Measurements from ENCODE around the gene KCTD16.

The KCTD16 gene

DNA sequence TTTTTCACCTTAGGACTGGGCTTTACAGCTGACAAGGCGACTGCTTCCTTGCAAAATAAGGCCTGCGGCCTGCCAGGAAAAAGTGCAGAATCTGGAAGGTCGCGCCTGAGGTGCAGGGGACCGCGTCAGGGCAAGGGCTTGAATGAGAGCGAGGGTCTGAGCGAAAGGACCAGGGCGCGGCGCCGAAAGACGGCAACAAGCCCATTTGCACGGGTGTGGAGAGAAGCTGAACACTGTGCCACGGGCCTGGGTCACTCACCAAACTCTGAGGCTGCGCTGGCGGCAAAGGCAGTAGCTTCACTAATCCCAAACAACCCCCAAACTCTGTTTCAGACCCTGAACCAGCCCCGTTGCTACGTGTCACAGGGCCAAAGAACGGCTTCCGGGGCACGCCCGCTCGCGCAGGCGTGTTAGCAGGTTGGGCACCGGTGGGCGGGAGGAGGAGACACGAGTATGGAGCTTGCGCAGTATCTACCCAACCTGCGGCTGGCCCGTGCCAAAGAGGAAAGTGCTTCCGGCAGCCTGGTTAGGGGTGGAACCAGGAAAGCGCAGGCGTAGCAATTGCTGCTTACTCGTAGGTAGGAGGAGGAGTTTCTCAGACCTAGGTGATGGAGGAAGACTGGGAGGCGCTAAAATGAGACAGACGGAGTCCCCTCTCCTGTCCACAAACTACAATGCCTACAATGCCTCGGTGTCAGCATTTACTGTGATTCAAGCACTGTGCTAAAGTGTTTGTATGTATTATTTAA is at the start of gene KCTD16, which contains the start of gene YIPF5:
KCTD16 (plus strand) TSS at position 598 of the 749 bp plus-strand sequence.
YIPF5 (minus strand) TSS at position 384 of the 749 bp plus-strand sequence. CDS start 704 bp downstream, outside the sequence.
- DNase-seq, result peak; percentile 92

- DNase-seq, result no peak
Observed at GRCh38 chr5:144121577-144121976, 49.1 kb upstream of the KCTD16 start.

DNA sequence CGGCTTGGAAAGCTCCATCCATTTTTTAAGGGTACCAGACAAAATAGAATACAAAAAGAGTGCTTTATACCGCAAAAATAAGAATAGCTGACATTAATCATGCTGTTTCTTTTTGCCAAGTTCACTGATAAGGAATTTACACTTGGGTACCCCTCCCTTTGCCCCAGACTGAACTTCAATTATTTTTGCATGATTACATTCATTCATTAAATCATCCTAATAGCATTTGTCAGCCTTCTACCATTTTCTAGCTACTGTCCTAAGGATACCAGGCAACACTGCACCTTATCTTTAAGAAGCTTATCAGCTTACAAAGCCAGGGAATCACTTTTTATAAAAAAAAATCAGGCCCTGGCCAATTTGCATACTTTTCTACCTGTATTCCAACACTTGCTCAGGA is 48.6 kb upstream of the KCTD16 start:
- no peak for DNase-seq

DNA sequence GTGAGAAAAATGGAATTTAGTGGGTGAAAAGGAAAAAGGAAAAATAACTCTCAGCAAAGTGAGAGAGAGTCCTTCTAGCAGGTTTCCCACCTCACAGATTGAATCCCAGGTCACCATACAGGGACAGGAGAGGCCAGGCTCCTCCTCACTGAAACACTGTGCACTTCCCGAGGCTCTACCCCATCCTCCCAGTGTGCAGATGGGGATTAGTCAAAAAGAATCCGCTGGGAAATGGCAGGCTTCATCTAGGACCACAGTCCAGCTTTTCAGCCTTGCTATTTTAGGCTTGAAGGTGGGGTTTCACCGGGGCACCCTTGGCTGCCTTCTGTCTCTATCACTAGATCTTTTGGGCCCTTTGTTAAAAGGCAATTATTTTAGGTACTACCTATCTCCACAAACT is 48.0 kb upstream of the KCTD16 start:
- DNase-seq, result no peak

DNA sequence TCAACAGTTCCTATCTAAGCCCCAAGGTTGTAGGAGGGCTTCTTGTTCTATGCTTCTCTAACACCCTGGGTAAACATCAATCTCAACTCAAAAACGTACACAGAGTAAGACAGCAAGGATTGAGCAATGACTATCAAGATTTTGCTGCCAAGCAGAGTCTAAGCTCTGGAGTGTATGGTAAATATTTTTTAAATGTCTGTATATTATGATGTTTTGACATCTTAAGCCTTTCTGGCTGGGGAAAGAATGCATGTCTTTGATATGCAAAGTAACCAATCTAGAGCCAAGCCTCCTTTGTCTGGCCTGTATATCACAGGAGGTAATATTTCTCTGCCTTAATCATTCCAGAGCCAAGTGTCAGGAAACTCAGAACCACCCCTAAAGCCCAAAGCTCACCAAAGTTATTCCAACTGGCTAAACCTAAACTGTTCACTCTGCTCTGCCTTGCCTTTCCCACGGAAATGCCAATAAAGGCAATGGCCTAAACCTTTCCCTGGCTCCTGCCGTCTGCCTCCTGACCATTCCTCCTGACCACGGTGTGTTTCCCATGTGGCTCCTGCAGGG is 45.4 kb upstream of the KCTD16 start:
- no peak for DNase-seq

- no peak for DNase-seq
Observed at GRCh38 chr5:144126707-144127106, 44.0 kb upstream of the KCTD16 start.

DNA sequence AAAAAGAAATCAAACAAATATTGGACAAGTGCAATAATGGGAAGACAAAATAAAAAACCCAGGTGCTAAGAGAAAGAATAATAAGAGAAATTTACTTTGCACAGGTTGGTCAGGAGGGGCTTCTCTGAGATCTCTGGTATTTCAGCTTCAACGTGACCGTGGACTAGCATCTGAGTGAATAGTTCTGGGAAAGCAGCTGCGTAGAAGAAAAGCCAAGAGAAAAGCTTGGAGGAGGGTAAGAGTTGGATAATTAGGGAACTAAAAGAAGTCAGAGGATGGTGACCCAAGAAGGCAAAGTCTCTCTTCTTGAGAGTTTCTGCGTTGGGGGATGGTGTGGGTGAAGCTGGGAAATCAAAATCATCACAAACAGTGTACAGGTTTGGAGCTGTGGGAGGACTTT is 41.8 kb upstream of the KCTD16 start:
- no peak for DNase-seq

- no peak for DNase-seq
Observed at GRCh38 chr5:144130306-144130705, 40.4 kb upstream of the KCTD16 start.

DNA sequence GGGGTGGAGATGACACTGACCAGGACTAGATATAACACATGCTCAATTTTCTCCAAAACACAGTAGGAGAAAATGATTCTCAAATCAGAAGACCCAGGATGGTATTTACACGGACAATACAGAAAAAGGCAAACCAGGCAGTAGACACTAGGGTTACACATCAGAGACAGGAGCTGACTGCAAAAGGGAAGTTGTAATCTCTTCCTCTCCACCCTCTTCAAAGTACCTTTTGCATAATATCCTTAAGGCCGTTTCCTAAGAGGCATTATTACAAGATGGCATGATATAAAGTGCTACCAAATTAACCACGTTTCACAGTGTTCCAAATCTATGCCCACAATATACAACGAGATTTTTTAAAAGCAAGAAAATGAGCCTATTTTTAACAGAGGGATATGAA is 39.4 kb upstream of the KCTD16 start:
- DNase-seq, result no peak

DNA sequence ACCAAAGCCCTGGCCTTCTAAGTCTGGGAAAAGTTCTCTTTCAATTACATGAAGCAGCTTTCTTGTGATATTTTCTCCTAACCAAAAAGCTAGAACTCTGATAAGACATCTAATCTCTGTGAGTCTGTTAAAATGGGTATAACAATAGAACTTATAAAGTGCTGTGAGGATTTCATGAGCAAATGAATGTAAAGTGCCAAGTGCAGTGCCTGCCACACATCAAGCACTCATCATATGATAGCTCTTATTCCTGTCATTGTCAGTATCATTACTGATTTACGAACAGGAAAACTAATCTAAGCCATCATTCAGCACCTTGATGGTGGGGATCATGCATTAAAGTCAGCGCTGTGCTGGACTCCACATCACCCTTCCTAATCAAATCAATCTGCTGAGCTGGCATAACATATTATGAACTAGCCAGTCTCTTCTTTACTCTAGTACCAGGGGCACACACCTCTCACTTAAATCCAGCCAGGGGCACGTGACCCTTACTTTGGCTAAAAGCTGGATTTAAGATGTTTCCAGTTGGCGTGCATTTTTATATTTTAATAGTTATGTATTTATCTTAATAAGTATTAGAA is 37.5 kb upstream of the KCTD16 start:
- DNase-seq, result no peak

- no peak for DNase-seq
Observed at GRCh38 chr5:144134194-144134826, 36.4 kb upstream of the KCTD16 start.

DNA sequence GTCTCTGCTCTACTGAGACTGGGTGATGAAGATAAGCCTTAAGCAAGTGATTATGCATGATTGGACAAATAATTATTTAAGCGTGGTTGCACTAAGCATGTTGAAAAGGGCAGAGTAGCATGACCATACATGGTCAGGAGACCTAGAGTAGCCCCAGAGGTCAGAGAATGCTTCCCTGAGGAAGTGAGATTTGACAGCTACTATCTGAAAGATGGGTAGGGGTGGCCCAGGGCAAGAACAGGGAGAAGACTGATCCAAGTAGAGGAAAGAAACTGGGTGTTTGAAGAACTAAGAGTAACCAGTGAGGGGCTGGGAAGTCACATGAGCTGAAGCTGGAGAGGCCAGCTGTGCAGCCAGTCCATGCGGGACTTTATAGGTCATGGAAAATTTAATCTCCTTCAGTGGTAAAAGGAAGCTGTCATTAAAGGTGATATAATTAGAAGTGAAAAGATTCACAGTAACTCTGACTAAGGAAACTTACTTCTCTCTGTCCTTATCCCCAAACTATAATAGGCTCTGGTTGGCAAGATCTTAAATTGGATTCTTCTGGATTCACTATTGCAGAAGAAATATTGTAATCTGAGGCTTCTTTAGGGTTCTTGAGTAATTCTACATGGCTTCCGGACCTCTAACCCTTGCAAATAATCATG is 35.4 kb upstream of the KCTD16 start:
- no peak for DNase-seq

- no peak for DNase-seq
Observed at GRCh38 chr5:144139586-144139985, 31.1 kb upstream of the KCTD16 start.

DNA sequence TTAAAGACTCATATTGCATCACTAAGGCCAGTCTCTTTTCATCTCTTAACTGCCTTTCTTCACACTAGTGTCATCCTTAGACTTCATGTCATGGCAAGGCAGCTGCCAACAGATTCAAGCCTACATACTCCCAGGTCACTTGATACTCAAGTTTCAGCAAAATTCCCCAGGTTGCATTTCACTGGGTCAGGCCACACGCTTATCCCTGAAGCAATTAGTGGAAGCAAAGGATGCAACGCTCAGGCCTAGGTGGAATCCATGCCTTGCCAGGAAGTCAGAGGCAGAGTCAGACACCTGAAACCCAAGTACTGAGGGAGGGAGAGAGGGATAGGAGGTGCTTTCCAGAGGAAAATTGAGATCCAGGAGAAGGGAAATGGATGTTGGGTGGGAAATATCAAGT is 29.1 kb upstream of the KCTD16 start:
- DNase-seq, result no peak

- no peak for DNase-seq
Observed at GRCh38 chr5:144142139-144142823, 28.4 kb upstream of the KCTD16 start.

- DNase-seq, result no peak
Observed at GRCh38 chr5:144142824-144143162, 27.9 kb upstream of the KCTD16 start.

GRCh38 chr5:144143625-144144024 is 27.0 kb upstream of the KCTD16 start:
- DNase-seq, result no peak

GRCh38 chr5:144144956-144145751 is 25.5 kb upstream of the KCTD16 start:
- no peak for DNase-seq

GRCh38 chr5:144151026-144151425 is 19.6 kb upstream of the KCTD16 start:
- no peak for DNase-seq

GRCh38 chr5:144156767-144157171 is 13.9 kb upstream of the KCTD16 start:
- DNase-seq, result no peak

DNA sequence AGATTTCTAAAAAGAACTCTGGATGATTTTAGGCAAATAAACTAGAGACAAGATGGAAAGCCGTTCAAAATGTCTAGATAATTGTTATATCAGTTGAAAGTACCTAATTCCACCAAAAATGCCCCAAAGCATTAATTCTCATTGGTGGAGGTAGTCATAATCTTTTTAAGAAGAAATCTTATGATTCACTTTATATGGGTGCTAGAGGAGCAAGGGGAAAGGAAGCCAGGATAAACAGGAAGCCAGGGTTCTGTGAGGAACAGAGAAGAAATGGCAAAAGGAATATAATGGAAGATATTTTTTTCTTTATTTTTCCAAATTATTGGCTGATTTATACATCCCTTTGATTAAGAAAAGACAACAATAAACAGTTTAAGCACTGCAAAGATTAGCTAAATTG is 8.0 kb upstream of the KCTD16 start:
- no peak for DNase-seq

GRCh38 chr5:144166696-144167095 is 4.0 kb upstream of the KCTD16 start:
- no peak for DNase-seq

Data from NCI-H510A (cell line).